Measurements from ENCODE around the gene CCT6B. TPM values are rescaled to one million over a fixed set of nuclear protein-coding genes. Genes with fewer than 3 reads are reported as not detected.
"Not testable (repeated sequence)": the region's sequence is repeated elsewhere in the genome, so short reads cannot be mapped to it uniquely, and the experiment has no call there.

The CCT6B gene, protein sequence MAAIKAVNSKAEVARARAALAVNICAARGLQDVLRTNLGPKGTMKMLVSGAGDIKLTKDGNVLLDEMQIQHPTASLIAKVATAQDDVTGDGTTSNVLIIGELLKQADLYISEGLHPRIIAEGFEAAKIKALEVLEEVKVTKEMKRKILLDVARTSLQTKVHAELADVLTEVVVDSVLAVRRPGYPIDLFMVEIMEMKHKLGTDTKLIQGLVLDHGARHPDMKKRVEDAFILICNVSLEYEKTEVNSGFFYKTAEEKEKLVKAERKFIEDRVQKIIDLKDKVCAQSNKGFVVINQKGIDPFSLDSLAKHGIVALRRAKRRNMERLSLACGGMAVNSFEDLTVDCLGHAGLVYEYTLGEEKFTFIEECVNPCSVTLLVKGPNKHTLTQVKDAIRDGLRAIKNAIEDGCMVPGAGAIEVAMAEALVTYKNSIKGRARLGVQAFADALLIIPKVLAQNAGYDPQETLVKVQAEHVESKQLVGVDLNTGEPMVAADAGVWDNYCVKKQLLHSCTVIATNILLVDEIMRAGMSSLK
- polyA plus RNA-seq (2013, experiment 1 of 2) = 1.7 TPM
- 2.7 TPM for polyA plus RNA-seq (2013, experiment 2 of 2)

DNA sequence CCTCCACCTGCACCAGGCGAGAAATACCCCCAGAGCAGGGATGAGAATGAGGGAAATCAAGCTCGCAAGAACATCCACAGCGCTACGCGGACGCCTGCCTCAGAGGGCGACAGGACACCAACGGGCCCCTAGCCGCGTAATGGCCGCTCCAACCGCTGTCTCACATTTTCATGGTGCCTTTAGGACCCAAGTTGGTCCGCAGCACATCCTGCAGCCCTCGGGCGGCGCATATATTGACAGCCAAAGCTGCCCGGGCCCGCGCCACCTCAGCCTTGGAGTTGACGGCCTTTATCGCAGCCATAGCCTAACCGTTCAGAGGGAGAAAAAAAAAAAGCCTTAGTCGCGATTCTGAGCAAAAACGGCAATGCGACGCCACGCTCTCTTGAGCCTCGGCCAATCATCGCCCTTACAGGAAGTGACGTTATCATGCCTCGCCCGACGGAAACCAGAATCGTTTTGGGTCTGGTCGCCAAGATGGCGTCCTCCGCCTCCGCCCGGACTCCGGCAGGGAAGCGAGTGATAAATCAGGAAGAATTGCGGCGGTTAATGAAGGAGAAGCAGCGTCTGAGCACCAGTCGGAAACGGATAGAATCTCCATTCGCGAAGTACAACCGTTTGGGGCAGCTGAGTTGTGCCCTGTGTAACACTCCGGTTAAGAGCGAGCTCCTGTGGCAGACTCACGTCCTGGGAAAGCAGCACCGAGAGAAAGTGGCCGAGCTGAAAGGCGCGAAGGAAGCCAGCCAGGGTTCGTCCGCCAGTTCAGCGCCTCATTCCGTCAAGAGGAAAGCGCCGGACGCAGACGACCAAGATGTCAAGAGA, at the start of gene CCT6B, which contains the start of gene ZNF830:
Gene CCT6B, minus strand, starts transcription at position 368 of the 819 bp plus-strand sequence. Its CDS starts 67 bp downstream, at position 301.
Gene ZNF830, plus strand, starts transcription at position 448 of the 819 bp plus-strand sequence. Its CDS starts 27 bp downstream, at position 475.
- no peaks in the 10 kb centered on the region for H3K9me3 ChIP-seq (ENCODE audit: insufficient read depth, low read depth, low read length)
- peaks cover 22% of the 10 kb centered on the region for H3K27me3 ChIP-seq (ENCODE audit: insufficient read depth, low read length)
- peaks cover 36% of the 10 kb centered on the region for H3K36me3 ChIP-seq (ENCODE audit: insufficient read depth, low read length)
- H3K4me3 ChIP-seq (ENCODE audit: low read length) = peak within 1 kb of the TSS; percentile 67
- under 1% methylated on average over 65 of the region's 65 CpGs for WGBS
- peak within 1 kb of the TSS; percentile 89 for H3K27ac ChIP-seq (ENCODE audit: low read depth, low read length)
- peaks cover 8% of the 10 kb centered on the region; the same call in 1 of the 2 replicates for H3K4me1 ChIP-seq (ENCODE audit: insufficient read depth, low read length)
- peak within 1 kb of the TSS; percentile 92 for H3K9ac ChIP-seq (ENCODE audit: low read depth, low read length)

DNA sequence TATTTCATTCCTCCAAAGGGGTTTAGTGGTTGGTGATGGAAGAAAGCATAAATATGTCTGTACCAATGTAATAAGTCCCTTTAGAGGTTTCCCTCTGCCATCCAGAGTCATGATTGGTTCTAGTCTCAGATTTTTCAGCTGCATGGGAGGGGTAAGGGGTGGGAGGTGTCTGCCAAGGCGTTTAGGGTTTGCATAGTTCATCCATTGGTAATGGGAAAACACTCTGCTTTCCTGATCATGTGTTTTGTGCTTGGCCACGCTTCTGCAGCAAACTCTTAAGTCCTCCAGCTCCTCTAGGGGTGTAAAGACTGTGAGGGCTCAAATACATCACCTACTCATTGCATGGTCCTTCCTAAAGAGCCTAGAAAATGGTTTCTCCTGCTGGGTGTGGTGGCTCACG, 48.8 kb upstream of the CCT6B start:
- Histone ChIP-seq H3K9me3 (ENCODE audit: insufficient read depth, low read depth, low read length) (no peaks in the 10 kb centered on the region), H3K27me3 (ENCODE audit: insufficient read depth, low read length) (no peaks in the 10 kb centered on the region), H3K4me1 (ENCODE audit: insufficient read depth, low read length) (no peaks in the 10 kb centered on the region), H3K4me3 (ENCODE audit: low read length) (no peak overlapping the region), H3K36me3 (ENCODE audit: insufficient read depth, low read length) (peaks cover 41% of the 10 kb centered on the region), H3K9ac (ENCODE audit: low read depth, low read length) (no peak overlapping the region), H3K27ac (ENCODE audit: low read depth, low read length) (no peak overlapping the region)
- 93% methylated on average over 3 of the region's 3 CpGs for WGBS

DNA sequence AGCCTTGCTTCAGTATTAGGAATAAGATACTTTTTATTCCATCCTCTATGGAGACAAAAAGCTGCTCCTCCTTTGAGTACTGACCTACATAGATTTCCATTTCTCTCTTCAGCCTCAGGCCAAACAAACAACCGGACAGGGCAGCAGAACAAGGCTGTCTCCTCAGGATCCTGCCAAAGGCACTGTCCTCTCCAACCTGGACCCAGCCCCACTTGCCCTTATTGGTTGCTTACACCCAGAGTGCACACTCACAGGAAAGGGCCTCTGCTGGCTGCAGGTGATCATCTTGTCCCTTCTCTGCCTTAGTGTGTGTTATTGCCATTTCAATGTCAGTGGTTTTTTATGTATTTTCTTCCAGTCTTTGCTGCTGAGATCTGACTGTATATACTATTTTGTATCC, 45.7 kb upstream of the CCT6B start:
- Histone ChIP-seq H3K4me1 (ENCODE audit: insufficient read depth, low read length) (no peaks in the 10 kb centered on the region), H3K36me3 (ENCODE audit: insufficient read depth, low read length) (peaks cover 70% of the 10 kb centered on the region), H3K9ac (ENCODE audit: low read depth, low read length) (no peak overlapping the region), H3K27ac (ENCODE audit: low read depth, low read length) (no peak overlapping the region), H3K9me3 (ENCODE audit: insufficient read depth, low read depth, low read length) (no peaks in the 10 kb centered on the region), H3K4me3 (ENCODE audit: low read length) (no peak overlapping the region), H3K27me3 (ENCODE audit: insufficient read depth, low read length) (no peaks in the 10 kb centered on the region)
- WGBS = 95% methylated on average over 1 of the region's 1 CpG

DNA sequence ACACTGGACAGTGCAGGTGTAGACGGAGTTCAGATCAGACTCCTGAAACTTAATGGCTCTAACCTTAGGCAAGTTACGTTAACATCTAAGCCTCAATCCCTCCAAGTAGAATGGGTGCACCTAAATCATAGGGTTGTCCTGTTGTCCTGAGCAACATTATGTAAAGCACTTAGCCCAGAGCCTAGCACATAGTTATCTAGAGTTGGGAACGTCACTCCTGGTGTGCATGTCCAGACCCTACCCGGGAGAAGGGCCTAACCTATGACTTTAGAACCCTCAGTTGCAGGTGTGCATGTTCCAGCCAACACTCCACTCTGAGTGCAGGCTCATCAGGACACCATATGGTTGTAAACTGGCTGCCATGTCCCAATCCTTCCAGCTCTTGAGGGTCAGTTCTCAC, 45.1 kb upstream of the CCT6B start:
- WGBS = 95% methylated on average over 4 of the region's 4 CpGs

DNA sequence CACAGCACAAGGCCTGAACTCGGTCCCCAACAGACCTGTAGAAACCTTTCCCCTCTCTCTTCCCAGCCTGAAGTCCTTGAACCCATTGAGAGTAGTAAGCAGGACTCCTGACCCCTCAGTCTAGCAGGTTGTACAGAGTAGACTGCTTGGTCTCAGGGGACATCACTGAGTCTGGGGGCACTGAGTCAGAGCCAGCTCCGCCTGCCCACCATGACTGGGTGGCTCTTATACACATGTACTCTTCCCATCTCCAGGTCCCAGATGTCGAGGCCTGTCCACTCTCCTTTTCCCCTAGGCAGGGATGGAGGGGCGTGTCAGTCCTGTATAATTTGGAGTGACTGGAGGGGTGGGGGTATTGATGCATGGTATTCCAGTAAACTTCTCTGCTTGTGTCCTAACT, 42.5 kb upstream of the CCT6B start:
- H3K9me3 ChIP-seq (ENCODE audit: insufficient read depth, low read depth, low read length) = no peaks in the 10 kb centered on the region
- 92% methylated on average over 4 of the region's 4 CpGs for WGBS
- H3K4me3 ChIP-seq (ENCODE audit: low read length) = no peak overlapping the region
- no peaks in the 10 kb centered on the region for H3K4me1 ChIP-seq (ENCODE audit: insufficient read depth, low read length)
- no peaks in the 10 kb centered on the region for H3K27me3 ChIP-seq (ENCODE audit: insufficient read depth, low read length)
- H3K27ac ChIP-seq (ENCODE audit: low read depth, low read length) = no peak overlapping the region
- H3K9ac ChIP-seq (ENCODE audit: low read depth, low read length) = no peak overlapping the region
- peaks cover 92% of the 10 kb centered on the region for H3K36me3 ChIP-seq (ENCODE audit: insufficient read depth, low read length)

More for the DNA sequence above, 45.1 kb upstream of the CCT6B start:
- Histone ChIP-seq H3K9me3 (ENCODE audit: insufficient read depth, low read depth, low read length) (no peaks in the 10 kb centered on the region), H3K4me1 (ENCODE audit: insufficient read depth, low read length) (no peaks in the 10 kb centered on the region), H3K27me3 (ENCODE audit: insufficient read depth, low read length) (no peaks in the 10 kb centered on the region), H3K9ac (ENCODE audit: low read depth, low read length) (no peak overlapping the region), H3K4me3 (ENCODE audit: low read length) (no peak overlapping the region), H3K36me3 (ENCODE audit: insufficient read depth, low read length) (peaks cover 75% of the 10 kb centered on the region), H3K27ac (ENCODE audit: low read depth, low read length) (no peak overlapping the region)

DNA sequence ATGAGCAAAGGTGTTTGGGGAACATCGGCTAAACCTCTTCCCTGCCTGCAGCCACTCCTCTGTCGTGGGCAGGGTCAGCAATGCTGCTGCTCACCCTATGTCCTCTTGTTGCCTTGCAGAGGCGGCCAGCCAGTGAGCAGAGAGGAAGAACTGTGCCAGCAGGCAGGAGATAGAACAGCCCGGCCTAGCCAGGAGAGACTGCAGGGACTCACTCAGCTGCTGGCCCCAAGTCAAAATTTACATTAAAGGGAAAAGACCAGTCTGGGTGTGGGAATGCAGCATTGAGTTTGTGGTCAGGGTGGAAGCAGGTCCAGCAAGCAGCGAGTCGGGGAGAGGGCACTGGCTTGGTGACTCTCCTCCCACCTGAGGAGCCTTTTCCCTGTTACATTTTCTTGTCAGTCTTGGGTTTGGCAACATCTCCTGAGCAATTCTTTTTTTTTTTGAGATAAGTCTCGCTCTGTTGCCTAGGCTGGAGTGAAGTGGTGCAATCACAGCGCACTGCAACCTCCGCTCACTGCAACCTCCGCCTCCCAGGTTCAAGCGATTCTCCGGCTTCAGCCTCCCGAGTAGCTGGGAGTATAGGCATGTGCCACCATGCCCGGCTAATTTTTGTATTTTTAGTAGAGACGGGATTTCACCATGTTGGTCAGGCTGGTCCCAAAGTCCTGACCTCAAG, 41.8 kb upstream of the CCT6B start:
- H3K27ac ChIP-seq (ENCODE audit: low read depth, low read length) = no peak overlapping the region

DNA sequence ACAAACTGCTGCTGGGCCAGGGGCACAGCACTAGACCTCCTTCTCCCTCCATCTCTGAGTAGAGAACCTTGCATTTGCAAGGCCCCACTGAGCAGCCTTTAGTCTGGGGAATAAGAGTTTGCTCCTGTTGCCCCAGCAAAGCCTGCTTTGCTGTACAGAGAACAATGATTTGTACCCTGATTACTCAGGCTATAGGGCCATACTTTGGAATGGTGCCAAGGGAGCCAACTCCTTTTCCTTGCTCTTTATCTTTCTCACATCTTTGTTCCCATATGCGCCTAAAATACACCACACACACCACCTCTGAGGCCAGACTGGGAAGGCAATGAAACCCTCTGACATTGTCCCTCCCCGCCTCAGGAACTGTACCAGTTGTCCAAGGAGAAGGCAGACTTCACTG, 40.3 kb upstream of the CCT6B start:
- no peaks in the 10 kb centered on the region for H3K4me1 ChIP-seq (ENCODE audit: insufficient read depth, low read length)
- no peaks in the 10 kb centered on the region for H3K27me3 ChIP-seq (ENCODE audit: insufficient read depth, low read length)
- no peak overlapping the region for H3K9ac ChIP-seq (ENCODE audit: low read depth, low read length)
- H3K36me3 ChIP-seq (ENCODE audit: insufficient read depth, low read length) = peaks cover 99% of the 10 kb centered on the region
- 98% methylated on average over 2 of the region's 2 CpGs for WGBS
- H3K27ac ChIP-seq (ENCODE audit: low read depth, low read length) = no peak overlapping the region
- no peak overlapping the region for H3K4me3 ChIP-seq (ENCODE audit: low read length)
- H3K9me3 ChIP-seq (ENCODE audit: insufficient read depth, low read depth, low read length) = no peaks in the 10 kb centered on the region

More for the DNA sequence above, 41.8 kb upstream of the CCT6B start:
- WGBS = 95% methylated on average over 15 of the region's 15 CpGs
- Histone ChIP-seq H3K9me3 (ENCODE audit: insufficient read depth, low read depth, low read length) (no peaks in the 10 kb centered on the region), H3K4me3 (ENCODE audit: low read length) (no peak overlapping the region), H3K36me3 (ENCODE audit: insufficient read depth, low read length) (peaks cover 95% of the 10 kb centered on the region), H3K4me1 (ENCODE audit: insufficient read depth, low read length) (no peaks in the 10 kb centered on the region), H3K9ac (ENCODE audit: low read depth, low read length) (no peak overlapping the region), H3K27me3 (ENCODE audit: insufficient read depth, low read length) (no peaks in the 10 kb centered on the region)

DNA sequence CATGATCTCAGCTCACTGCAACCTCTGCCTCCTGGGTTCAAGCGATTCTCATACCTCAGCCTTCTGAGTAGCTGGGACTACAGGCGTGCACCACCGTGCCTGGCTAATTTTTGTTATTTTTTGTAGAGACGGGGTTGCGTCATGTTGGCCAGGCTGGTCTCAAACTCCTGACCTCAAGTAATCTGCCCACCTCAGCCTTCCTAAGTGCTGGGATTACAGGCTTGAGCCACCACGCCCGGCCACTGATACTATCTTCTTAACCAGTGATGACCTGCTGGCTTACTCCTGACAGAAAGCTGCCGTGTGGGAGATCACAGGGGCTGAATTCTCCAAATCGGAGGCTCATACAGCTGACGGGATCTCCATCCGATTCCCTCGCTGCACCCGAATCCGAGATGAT, 39.7 kb upstream of the CCT6B start:
- not testable (repeated sequence) for H3K9me3 ChIP-seq (ENCODE audit: insufficient read depth, low read depth, low read length); H3K4me1 ChIP-seq (ENCODE audit: insufficient read depth, low read length); H3K9ac ChIP-seq (ENCODE audit: low read depth, low read length); H3K27me3 ChIP-seq (ENCODE audit: insufficient read depth, low read length); H3K27ac ChIP-seq (ENCODE audit: low read depth, low read length); H3K4me3 ChIP-seq (ENCODE audit: low read length)
- peaks cover 99% of the 10 kb centered on the region for H3K36me3 ChIP-seq (ENCODE audit: insufficient read depth, low read length)
- WGBS = 96% methylated on average over 14 of the region's 14 CpGs

DNA sequence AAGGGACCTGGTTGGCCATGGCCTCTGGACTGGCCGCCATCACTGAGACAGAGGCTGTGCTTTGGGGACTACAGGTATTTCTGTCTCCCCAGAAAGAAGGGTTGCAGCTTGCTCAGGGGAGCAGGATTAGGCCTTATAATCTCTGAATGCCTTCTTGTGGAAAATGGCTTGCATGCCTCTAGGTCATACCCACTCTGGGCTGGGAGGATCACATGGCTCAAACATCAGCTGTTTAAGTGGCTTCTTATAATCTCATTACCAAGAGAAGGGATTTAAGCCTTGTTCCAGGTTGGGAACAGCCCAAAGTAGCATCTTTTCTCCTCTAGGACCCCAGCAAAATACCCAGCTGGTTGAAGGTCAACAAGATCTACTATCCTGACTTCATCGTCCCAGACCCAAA, 38.2 kb upstream of the CCT6B start:
- peaks cover 99% of the 10 kb centered on the region for H3K36me3 ChIP-seq (ENCODE audit: insufficient read depth, low read length)
- H3K4me3 ChIP-seq (ENCODE audit: low read length) = no peak overlapping the region
- H3K9me3 ChIP-seq (ENCODE audit: insufficient read depth, low read depth, low read length) = no peaks in the 10 kb centered on the region
- no peaks in the 10 kb centered on the region for H3K27me3 ChIP-seq (ENCODE audit: insufficient read depth, low read length)
- no peak overlapping the region for H3K9ac ChIP-seq (ENCODE audit: low read depth, low read length)
- H3K4me1 ChIP-seq (ENCODE audit: insufficient read depth, low read length) = no peaks in the 10 kb centered on the region
- WGBS = 93% methylated on average over 2 of the region's 2 CpGs
- H3K27ac ChIP-seq (ENCODE audit: low read depth, low read length) = no peak overlapping the region

DNA sequence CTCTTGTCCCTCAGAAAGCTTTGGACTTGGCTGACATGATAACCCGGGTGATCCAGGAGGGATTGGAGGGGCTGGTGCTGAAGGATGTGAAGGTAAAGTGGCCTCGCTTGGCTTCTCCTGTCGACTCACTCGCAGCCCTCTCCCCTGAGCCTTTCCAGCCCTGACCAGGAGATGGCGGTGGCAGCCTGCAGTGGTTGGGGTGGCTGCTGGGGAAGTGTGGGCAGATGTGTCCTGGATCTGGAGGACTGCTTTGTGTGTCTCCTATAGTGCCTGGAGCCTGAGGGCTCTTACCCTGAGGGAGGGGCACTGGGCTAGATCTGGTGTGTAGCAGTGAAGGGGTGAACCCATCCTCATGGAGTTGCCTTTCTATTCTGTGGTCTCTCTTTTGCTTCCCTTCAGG, 36.9 kb upstream of the CCT6B start:
- H3K36me3 ChIP-seq (ENCODE audit: insufficient read depth, low read length) = peaks cover 99% of the 10 kb centered on the region
- 81% methylated on average over 5 of the region's 5 CpGs for WGBS
- no peak overlapping the region for H3K4me3 ChIP-seq (ENCODE audit: low read length)
- H3K27ac ChIP-seq (ENCODE audit: low read depth, low read length) = no peak overlapping the region; the same call in 1 of the 2 replicates
- no peaks in the 10 kb centered on the region for H3K9me3 ChIP-seq (ENCODE audit: insufficient read depth, low read depth, low read length)
- no peaks in the 10 kb centered on the region for H3K27me3 ChIP-seq (ENCODE audit: insufficient read depth, low read length)
- no peaks in the 10 kb centered on the region for H3K4me1 ChIP-seq (ENCODE audit: insufficient read depth, low read length)
- H3K9ac ChIP-seq (ENCODE audit: low read depth, low read length) = no peak overlapping the region

Measured in HUES64 (cell line).